ENCODE results near the gene CHD1.

Gene CHD1

DNA sequence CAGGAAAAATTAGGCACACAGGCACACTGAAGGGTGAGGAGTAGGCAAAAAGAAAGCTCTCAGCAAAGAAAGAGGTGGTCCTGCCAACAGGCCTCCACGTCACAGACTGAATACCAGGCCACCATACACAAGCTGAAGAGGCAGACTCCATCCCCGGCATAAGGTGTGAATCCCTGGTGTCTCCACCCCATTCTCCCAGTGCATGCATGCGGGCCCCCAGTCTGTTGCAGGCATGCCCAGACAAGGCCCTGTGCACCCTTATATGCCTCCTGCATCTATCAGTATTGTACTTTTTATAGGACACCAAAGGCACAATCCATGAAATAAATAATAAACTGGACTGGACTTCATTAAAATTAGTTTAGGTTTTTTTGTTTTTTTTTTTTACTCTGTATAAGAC lies 82.3 kb downstream of the CHD1 start:
- Histone ChIP-seq H3K9me3 (ENCODE audit: control insufficient read depth in 1 of 2, low read length in 2 of 2) (peaks cover 7 to 19% of the 10 kb centered on the region in 2 donors), H3K27ac (ENCODE audit: low read depth, low read length) (no peak overlapping the region), H3K36me3 (ENCODE audit: control insufficient read depth in 1 of 2, insufficient read depth in 2 of 2, low read length in 2 of 2) (no peaks in the 10 kb centered on the region), H3K9ac (ENCODE audit: low read depth in 1 of 2, low read length in 2 of 2) (no peak overlapping the region), H3K4me1 (ENCODE audit: control insufficient read depth in 1 of 2, insufficient read depth in 2 of 2, low read length in 2 of 2) (no peaks in the 10 kb centered on the region), H3K4me3 (ENCODE audit: low read depth in 1 of 2, low read length in 2 of 2) (no peak overlapping the region), H3K27me3 (ENCODE audit: control insufficient read depth in 1 of 2, insufficient read depth in 2 of 2, low read length in 2 of 2) (no peaks in the 10 kb centered on the region)

DNA sequence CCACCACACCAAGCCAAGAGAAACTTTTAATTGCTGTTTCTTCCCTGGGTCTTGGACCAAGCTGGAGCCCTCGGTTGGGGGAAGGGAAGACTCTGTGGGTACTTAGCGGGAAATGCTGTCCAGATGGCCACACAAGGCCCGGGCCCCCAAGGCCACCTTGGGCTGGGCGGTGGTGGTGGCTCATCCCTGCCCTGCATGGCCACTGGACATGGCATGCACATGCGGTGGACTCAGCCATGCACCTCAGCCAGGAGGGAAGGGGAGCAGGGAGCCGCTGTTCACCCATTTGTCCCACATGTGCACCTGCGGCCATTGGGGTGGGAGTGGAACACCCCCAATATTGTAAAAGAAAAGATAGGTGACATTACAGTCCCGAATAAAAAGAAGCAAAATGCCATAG lies 82.9 kb downstream of the CHD1 start:
- Histone ChIP-seq H3K4me3 (ENCODE audit: low read depth in 1 of 2, low read length in 2 of 2) (no peak overlapping the region), H3K36me3 (ENCODE audit: control insufficient read depth in 1 of 2, insufficient read depth in 2 of 2, low read length in 2 of 2) (no peaks in the 10 kb centered on the region), H3K27ac (ENCODE audit: low read depth, low read length) (no peak overlapping the region), H3K27me3 (ENCODE audit: control insufficient read depth in 1 of 2, insufficient read depth in 2 of 2, low read length in 2 of 2) (no peaks in the 10 kb centered on the region), H3K9ac (ENCODE audit: low read depth in 1 of 2, low read length in 2 of 2) (no peak overlapping the region), H3K4me1 (ENCODE audit: control insufficient read depth in 1 of 2, insufficient read depth in 2 of 2, low read length in 2 of 2) (no peaks in the 10 kb centered on the region), H3K9me3 (ENCODE audit: control insufficient read depth in 1 of 2, low read length in 2 of 2) (peaks cover 7 to 19% of the 10 kb centered on the region in 2 donors)

DNA sequence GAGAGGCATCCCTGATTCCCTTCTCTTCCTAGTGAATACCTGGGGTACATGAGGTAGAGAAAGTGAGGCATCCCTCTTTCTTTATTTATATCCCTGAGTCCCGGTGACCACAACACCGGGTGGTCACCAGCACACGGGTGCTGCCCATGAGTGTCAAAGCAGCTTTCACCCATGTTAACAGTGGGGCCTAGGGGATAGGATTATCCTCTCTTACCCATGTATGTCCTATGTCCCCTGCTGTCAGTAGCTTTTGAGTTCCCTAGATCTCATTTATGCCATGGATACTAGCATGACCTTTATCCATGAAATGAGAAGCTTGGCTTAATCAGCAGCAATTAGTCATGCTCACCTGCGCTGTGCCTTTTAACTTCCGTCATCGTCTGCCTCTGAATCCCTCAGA lies 83.9 kb downstream of the CHD1 start:
- H3K4me3 ChIP-seq (ENCODE audit: low read depth in 1 of 2, low read length in 2 of 2): no peak overlapping the region

DNA sequence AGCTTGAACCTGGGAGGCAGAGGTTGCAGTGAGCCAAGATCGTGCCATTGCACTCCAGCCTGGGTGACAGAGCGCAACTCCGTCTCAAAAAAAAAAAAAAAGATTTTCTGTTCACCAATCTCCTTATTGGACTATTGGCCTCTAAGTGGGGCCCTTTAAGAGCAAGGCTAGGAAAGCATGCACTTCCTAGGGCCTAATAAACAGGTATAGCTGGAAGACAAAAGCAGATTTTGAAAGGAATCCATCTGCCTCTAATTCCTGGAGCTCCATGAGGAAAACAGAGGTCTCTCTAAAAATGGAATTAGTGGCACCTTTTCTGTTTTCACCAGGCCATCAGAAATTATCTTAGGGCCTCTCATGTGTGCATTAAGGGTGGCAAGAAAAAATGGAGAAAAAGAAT lies 85.3 kb downstream of the CHD1 start:
- no peak overlapping the region for H3K27ac ChIP-seq (ENCODE audit: low read depth, low read length)
- H3K27me3 ChIP-seq (ENCODE audit: control insufficient read depth in 1 of 2, insufficient read depth in 2 of 2, low read length in 2 of 2): no peaks in the 10 kb centered on the region
- H3K4me1 ChIP-seq (ENCODE audit: control insufficient read depth in 1 of 2, insufficient read depth in 2 of 2, low read length in 2 of 2): no peaks in the 10 kb centered on the region
- no peak overlapping the region for H3K9ac ChIP-seq (ENCODE audit: low read depth in 1 of 2, low read length in 2 of 2)
- no peaks in the 10 kb centered on the region for H3K36me3 ChIP-seq (ENCODE audit: control insufficient read depth in 1 of 2, insufficient read depth in 2 of 2, low read length in 2 of 2)
- no peak overlapping the region for H3K4me3 ChIP-seq (ENCODE audit: low read depth in 1 of 2, low read length in 2 of 2)
- peaks cover 7 to 19% of the 10 kb centered on the region in 2 donors for H3K9me3 ChIP-seq (ENCODE audit: control insufficient read depth in 1 of 2, low read length in 2 of 2)

More for the DNA sequence above, 83.9 kb downstream of the CHD1 start:
- Histone ChIP-seq H3K4me1 (ENCODE audit: control insufficient read depth in 1 of 2, insufficient read depth in 2 of 2, low read length in 2 of 2) (no peaks in the 10 kb centered on the region), H3K27me3 (ENCODE audit: control insufficient read depth in 1 of 2, insufficient read depth in 2 of 2, low read length in 2 of 2) (no peaks in the 10 kb centered on the region), H3K9me3 (ENCODE audit: control insufficient read depth in 1 of 2, low read length in 2 of 2) (peaks cover 7 to 19% of the 10 kb centered on the region in 2 donors), H3K36me3 (ENCODE audit: control insufficient read depth in 1 of 2, insufficient read depth in 2 of 2, low read length in 2 of 2) (no peaks in the 10 kb centered on the region), H3K9ac (ENCODE audit: low read depth in 1 of 2, low read length in 2 of 2) (no peak overlapping the region), H3K27ac (ENCODE audit: low read depth, low read length) (no peak overlapping the region)

DNA sequence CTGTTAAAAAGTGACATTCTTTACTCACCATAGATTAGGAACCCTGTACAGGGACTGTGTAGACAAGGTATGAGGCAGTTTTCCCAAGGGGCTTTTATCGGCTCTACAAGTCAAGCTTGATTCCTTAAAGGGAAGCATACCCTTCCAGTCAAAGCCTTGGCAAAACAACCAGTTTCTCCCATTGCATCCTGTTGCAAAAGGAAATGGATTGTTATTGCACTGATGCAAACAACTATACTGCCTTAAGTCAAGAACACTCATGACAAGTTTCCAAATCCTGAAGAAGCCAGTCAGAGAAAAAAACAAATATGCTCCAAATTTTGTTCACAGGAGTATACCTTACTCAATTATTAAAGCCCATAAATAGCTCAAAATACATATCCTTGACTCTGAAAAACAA lies 87.9 kb downstream of the CHD1 start:
- Histone ChIP-seq H3K36me3 (ENCODE audit: control insufficient read depth in 1 of 2, insufficient read depth in 2 of 2, low read length in 2 of 2) (no peaks in the 10 kb centered on the region), H3K4me1 (ENCODE audit: control insufficient read depth in 1 of 2, insufficient read depth in 2 of 2, low read length in 2 of 2) (no peaks in the 10 kb centered on the region), H3K27ac (ENCODE audit: low read depth, low read length) (no peak overlapping the region), H3K4me3 (ENCODE audit: low read depth in 1 of 2, low read length in 2 of 2) (no peak overlapping the region), H3K27me3 (ENCODE audit: control insufficient read depth in 1 of 2, insufficient read depth in 2 of 2, low read length in 2 of 2) (no peaks in the 10 kb centered on the region), H3K9ac (ENCODE audit: low read depth in 1 of 2, low read length in 2 of 2) (no peak overlapping the region), H3K9me3 (ENCODE audit: control insufficient read depth in 1 of 2, low read length in 2 of 2) (peaks cover 7 to 19% of the 10 kb centered on the region in 2 donors)

DNA sequence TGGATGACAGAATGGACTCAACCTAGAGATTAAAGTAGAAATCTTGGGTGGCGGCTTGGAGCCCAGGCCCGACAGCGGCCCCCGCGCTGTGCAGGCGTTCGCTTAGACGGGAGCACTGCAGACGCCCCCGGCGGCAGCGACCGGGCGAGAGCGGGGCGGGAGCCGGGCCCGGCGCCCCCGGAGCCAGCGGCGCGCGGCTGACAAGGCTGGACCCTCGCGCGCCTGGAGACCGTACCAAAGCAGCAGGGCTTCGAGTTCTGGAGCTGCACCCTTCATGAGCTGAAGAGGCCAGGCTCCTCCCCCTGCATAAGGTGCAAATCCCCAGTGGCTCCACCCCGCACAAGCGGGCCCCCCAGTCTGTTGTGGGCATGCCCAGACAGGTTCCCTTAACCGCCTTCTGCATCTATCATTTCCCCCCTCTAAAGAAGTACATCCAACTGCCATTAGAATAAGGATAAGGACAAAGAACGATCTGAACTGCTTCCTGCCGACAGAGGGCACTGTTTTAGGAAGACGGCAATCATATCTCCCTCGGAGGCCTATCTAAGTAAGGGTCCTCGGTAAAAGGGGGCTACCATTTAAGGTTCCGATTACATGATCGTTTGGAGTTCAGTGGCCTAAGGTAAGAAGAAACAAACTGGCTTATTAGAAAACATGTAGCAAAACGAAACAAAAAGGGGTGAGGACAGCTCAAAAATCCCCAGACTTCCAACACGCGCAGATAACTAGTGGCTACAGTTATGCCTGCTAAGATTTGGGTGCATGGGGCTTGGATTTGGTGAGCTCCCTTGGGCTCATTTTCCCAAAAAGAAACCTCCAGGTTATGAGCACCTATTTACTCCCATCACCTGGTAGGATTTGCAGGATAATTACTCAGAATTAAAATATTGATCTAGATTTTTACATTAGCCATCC lies 89.1 kb downstream of the CHD1 start:
- H3K36me3 ChIP-seq (ENCODE audit: control insufficient read depth in 1 of 2, insufficient read depth in 2 of 2, low read length in 2 of 2): no peaks in the 10 kb centered on the region
- no peaks in the 10 kb centered on the region for H3K27me3 ChIP-seq (ENCODE audit: control insufficient read depth in 1 of 2, insufficient read depth in 2 of 2, low read length in 2 of 2)
- no peaks in the 10 kb centered on the region for H3K4me1 ChIP-seq (ENCODE audit: control insufficient read depth in 1 of 2, insufficient read depth in 2 of 2, low read length in 2 of 2)
- H3K27ac ChIP-seq (ENCODE audit: low read depth, low read length): no peak overlapping the region
- H3K4me3 ChIP-seq (ENCODE audit: low read depth in 1 of 2, low read length in 2 of 2): peak overlapping the region; percentile 30 to 41
- peaks cover 5 to 13% of the 10 kb centered on the region in 2 donors for H3K9me3 ChIP-seq (ENCODE audit: control insufficient read depth in 1 of 2, low read length in 2 of 2)
- no peak overlapping the region for H3K9ac ChIP-seq (ENCODE audit: low read depth in 1 of 2, low read length in 2 of 2)

DNA sequence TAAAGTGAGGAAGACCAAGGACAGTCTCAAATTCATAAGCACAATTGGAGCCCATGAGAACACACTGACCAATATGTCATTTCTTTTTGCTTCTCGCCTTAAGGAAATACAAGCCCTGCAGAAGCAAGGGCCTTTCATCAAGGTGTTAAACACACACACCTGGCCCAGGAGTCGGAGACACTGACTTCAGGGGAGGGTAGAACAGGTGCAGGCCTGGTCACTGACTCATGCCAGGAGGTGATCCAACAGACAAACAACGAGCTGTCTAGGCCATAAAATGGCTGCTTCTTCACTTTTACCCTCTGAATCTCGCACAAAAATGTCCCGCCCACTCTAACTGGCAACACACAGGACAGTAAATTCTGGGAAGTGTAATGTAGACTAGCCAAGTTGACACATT lies 92.6 kb downstream of the CHD1 start:
- no peaks in the 10 kb centered on the region for H3K4me1 ChIP-seq (ENCODE audit: control insufficient read depth in 1 of 2, insufficient read depth in 2 of 2, low read length in 2 of 2)
- no peak overlapping the region for H3K4me3 ChIP-seq (ENCODE audit: low read depth in 1 of 2, low read length in 2 of 2)
- no peak overlapping the region for H3K9ac ChIP-seq (ENCODE audit: low read depth in 1 of 2, low read length in 2 of 2)
- H3K36me3 ChIP-seq (ENCODE audit: control insufficient read depth in 1 of 2, insufficient read depth in 2 of 2, low read length in 2 of 2): no peaks in the 10 kb centered on the region
- no peaks in the 10 kb centered on the region for H3K27me3 ChIP-seq (ENCODE audit: control insufficient read depth in 1 of 2, insufficient read depth in 2 of 2, low read length in 2 of 2)
- H3K27ac ChIP-seq (ENCODE audit: low read depth, low read length): no peak overlapping the region
- no peaks in the 10 kb centered on the region for H3K9me3 ChIP-seq (ENCODE audit: control insufficient read depth in 1 of 2, low read length in 2 of 2)

DNA sequence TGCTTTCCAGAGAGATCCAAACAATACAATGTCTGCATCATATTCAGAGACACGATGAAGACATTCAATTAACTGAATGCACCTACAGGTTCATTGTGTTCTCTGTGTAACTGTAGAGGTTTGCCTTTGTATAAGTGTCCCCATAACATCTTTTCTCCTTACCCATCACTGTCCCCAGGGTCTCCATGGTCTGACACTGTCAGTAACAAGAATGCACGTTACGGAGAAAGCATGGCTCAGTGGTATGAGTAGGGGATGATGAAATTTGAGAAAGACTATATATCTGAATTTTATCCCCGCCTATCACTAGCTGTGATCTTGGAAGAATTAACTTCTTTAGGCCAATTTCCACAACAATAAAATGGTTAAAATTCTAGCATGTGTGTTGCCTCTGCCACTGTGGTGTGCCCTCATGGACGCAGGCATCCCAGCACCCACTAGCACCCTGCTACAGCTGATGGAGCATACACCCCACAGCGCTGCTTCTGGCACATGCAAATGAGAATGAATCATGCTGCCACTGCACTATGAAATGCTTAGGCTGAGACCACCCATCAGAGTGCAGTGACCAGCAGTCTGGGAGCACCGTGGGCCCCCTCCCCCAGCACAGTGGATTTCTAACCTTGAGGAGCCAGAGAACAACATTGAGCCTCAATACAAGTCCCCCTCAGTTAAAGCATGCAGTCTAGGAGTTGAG lies 101.1 kb downstream of the CHD1 start:
- H3K27me3 ChIP-seq (ENCODE audit: control insufficient read depth in 1 of 2, insufficient read depth in 2 of 2, low read length in 2 of 2): no peaks in the 10 kb centered on the region
- H3K36me3 ChIP-seq (ENCODE audit: control insufficient read depth in 1 of 2, insufficient read depth in 2 of 2, low read length in 2 of 2): no peaks in the 10 kb centered on the region
- no peaks in the 10 kb centered on the region for H3K9me3 ChIP-seq (ENCODE audit: control insufficient read depth in 1 of 2, low read length in 2 of 2)
- H3K27ac ChIP-seq (ENCODE audit: low read depth, low read length): no peak overlapping the region
- H3K4me3 ChIP-seq (ENCODE audit: low read depth in 1 of 2, low read length in 2 of 2): no peak overlapping the region
- H3K4me1 ChIP-seq (ENCODE audit: control insufficient read depth in 1 of 2, insufficient read depth in 2 of 2, low read length in 2 of 2): no peaks in the 10 kb centered on the region
- H3K9ac ChIP-seq (ENCODE audit: low read depth in 1 of 2, low read length in 2 of 2): no peak overlapping the region

DNA sequence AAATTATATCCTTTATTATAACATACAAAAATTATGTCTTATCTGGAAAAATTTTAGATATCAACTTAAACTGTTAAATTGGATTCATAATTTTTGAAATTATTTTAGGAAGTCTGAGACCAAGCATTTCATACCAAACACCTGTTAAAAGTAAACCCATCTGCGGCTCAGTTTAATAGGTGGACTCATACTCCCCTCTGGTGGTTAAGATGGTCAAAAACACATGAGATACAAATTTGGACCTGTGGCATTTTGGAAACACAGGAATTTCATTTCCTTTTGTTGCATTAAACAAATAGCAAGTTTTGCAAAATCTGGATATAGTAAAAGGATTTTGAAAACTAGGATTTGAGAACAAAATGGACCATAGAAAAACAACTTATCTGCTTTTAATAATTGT lies 101.6 kb downstream of the CHD1 start:
- Histone ChIP-seq H3K9ac (ENCODE audit: low read depth in 1 of 2, low read length in 2 of 2) (no peak overlapping the region), H3K27ac (ENCODE audit: low read depth, low read length) (no peak overlapping the region), H3K36me3 (ENCODE audit: control insufficient read depth in 1 of 2, insufficient read depth in 2 of 2, low read length in 2 of 2) (no peaks in the 10 kb centered on the region), H3K4me1 (ENCODE audit: control insufficient read depth in 1 of 2, insufficient read depth in 2 of 2, low read length in 2 of 2) (no peaks in the 10 kb centered on the region), H3K27me3 (ENCODE audit: control insufficient read depth in 1 of 2, insufficient read depth in 2 of 2, low read length in 2 of 2) (no peaks in the 10 kb centered on the region), H3K9me3 (ENCODE audit: control insufficient read depth in 1 of 2, low read length in 2 of 2) (no peaks in the 10 kb centered on the region), H3K4me3 (ENCODE audit: low read depth in 1 of 2, low read length in 2 of 2) (no peak overlapping the region)

DNA sequence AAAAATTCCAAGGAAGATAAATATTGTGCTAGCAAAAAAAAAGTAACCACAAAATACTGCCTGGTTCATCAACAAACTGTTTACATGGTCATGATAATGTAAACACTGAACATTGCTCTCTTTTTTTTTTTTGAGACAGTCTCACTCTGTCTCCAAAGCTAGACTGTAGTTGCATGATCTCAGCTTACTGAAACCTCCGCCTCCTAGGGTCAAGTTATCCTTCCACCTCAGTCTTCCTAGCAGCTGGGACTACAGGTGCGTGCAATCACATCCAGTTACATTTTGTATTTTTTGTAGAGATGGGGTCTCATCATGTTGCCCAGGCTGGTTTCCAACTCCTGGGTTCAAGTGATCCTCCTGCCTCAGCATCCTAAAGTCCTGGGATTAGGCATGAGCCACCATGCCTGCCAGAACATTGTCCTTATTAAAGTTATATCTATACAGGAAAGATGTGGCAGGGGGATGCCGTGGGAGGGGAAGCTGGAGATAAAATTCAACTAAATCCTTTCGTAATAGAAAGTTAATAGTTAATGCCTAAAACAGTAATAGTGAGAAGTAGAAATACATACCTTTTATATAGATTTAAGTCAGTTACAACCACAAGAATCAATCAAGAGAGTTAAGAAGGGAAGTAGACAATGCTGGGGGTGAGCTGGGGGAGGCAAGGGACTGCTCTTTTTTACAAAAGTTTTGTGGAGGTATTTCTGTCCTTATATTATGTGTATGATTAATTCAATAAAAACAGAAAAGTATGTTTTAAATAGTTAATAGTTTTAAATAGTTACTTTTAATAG lies 103.0 kb downstream of the CHD1 start:
- Histone ChIP-seq H3K27me3 (ENCODE audit: control insufficient read depth in 1 of 2, insufficient read depth in 2 of 2, low read length in 2 of 2) (no peaks in the 10 kb centered on the region), H3K9me3 (ENCODE audit: control insufficient read depth in 1 of 2, low read length in 2 of 2) (peaks cover 0 to 2% of the 10 kb centered on the region in 2 donors), H3K4me3 (ENCODE audit: low read depth in 1 of 2, low read length in 2 of 2) (no peak overlapping the region), H3K9ac (ENCODE audit: low read depth in 1 of 2, low read length in 2 of 2) (no peak overlapping the region), H3K4me1 (ENCODE audit: control insufficient read depth in 1 of 2, insufficient read depth in 2 of 2, low read length in 2 of 2) (no peaks in the 10 kb centered on the region), H3K36me3 (ENCODE audit: control insufficient read depth in 1 of 2, insufficient read depth in 2 of 2, low read length in 2 of 2) (no peaks in the 10 kb centered on the region), H3K27ac (ENCODE audit: low read depth, low read length) (no peak overlapping the region)

Data from duodenal mucosa (tissue), 2 donors.